Measurements from ENCODE around the gene MALT1. TPM values are rescaled to one million over a fixed set of nuclear protein-coding genes. Genes with fewer than 3 reads are reported as not detected.
"Not testable (repeated sequence)": the region's sequence is repeated elsewhere in the genome, so short reads cannot be mapped to it uniquely, and the experiment has no call there.

Gene MALT1
- total RNA-seq, 4 donors from 2014 or later, result 18.5 to 45.6 (median 30.1) TPM

GRCh38 chr18:58766946-58767345 lies 95.7 kb downstream of the MALT1 start:
- no peak for TF ChIP-seq CTCF (IDR thresholded peaks at IDR 0.05)
- DNase-seq (ENCODE audit: low spot score), result no peak
- ATAC-seq (ENCODE audit: low FRiP score), result no peak

GRCh38 chr18:58768293-58768974 lies 97.2 kb downstream of the MALT1 start:
- TF ChIP-seq CTCF (IDR thresholded peaks at IDR 0.05), result peak in 1 of 3 donors; percentile 9
- ATAC-seq (ENCODE audit: low FRiP score), result peak; percentile 87
- no peak for DNase-seq (ENCODE audit: low spot score)

GRCh38 chr18:58769321-58769720 lies 98.1 kb downstream of the MALT1 start:
- ATAC-seq (ENCODE audit: low FRiP score) (no peak), DNase-seq (ENCODE audit: low spot score) (no peak)
- TF ChIP-seq CTCF (IDR thresholded peaks at IDR 0.05), result no peak

GRCh38 chr18:58770601-58771000 lies 99.3 kb downstream of the MALT1 start:
- ATAC-seq (ENCODE audit: low FRiP score), result no peak
- DNase-seq (ENCODE audit: low spot score), result no peak
- TF ChIP-seq CTCF (IDR thresholded peaks at IDR 0.05), result no peak

- TF ChIP-seq CTCF (IDR thresholded peaks at IDR 0.05), result no peak
- no peak for ATAC-seq (ENCODE audit: low FRiP score)
- DNase-seq (ENCODE audit: low spot score), result no peak
These were observed 100.9 kb downstream of the MALT1 start for GRCh38 chr18:58772161-58772560.

DNA sequence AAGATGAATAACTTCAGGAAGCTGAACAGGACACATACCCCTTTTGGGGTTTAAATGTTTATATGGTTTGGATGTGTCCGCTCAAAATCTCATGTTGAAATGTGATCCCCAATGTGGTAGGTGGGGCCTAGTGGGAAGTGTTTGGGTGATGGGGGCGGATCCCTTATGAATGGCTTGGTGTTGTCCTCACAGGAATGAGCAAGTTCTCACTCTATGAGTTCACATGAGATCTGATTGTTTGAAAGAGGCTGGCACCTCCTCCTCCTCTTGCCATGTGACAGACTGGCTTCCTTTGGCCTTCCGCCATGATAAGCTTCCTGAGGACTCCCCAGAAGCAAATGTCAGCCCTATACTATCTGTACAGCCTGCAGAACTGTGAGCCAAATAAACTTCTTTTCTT lies 104.8 kb downstream of the MALT1 start:
- ATAC-seq (ENCODE audit: low FRiP score), result no peak
- TF ChIP-seq CTCF (IDR thresholded peaks at IDR 0.05), result no peak
- no peak for DNase-seq (ENCODE audit: low spot score)

- not testable (repeated sequence) for DNase-seq (ENCODE audit: low spot score); ATAC-seq (ENCODE audit: low FRiP score)
These were observed 105.3 kb downstream of the MALT1 start for GRCh38 chr18:58776541-58776940.

Data from omental fat pad (tissue), 4 donors.